Gastroesophageal sphincter (tissue), 4 donors: Measurements from ENCODE around the gene SCN1B. TPM values are rescaled to one million over a fixed set of nuclear protein-coding genes. Genes with fewer than 3 reads are reported as not detected.

Source experiments
- ATAC-seq: fragments of 150-250 bp; one replicate; pipeline ENCODE4 v1.9.1; 2016; ENCODE audit warnings: mild to moderate bottlenecking, moderate library complexity
- H3K27ac ChIP-seq, 4 donors: fragments of 200-600 bp; sonication (generic) in 3 of 4; 1 replicate in 3 of 4; 2 replicates in 1 of 4; pipeline ENCODE4 v1.5.1; 2016 to 2019
- H3K27me3 ChIP-seq: fragments of 200-600 bp; sonication (generic); one replicate; pipeline ENCODE4 v1.5.1; 2019
- H3K36me3 ChIP-seq, 2 donors: fragments of 200-600 bp; sonication (generic); one replicate each; pipeline ENCODE4 v1.5.1; 2019; ENCODE audit warnings: control low read depth in 1 of 2
- H3K4me1 ChIP-seq, 3 donors: fragments of 200-600 bp; sonication (generic); 1 replicate in 2 of 3; 2 replicates in 1 of 3; pipeline ENCODE4 v1.5.1; 2016 to 2019; ENCODE audit warnings: control low read depth in 2 of 3
- H3K4me3 ChIP-seq, 2 donors: fragments of 200-600 bp; sonication (generic); one replicate each; pipeline ENCODE4 v1.5.1; 2019; ENCODE audit warnings: mild to moderate bottlenecking in 1 of 2, moderate library complexity in 1 of 2
- H3K9me3 ChIP-seq, 3 donors: fragments of 200-600 bp; sonication (generic); one replicate each; pipeline ENCODE4 v1.5.1; 2017 to 2019; ENCODE audit warnings: control low read depth in 2 of 3
- CTCF ChIP-seq, 4 experiments: fragments of 200-600 bp in 2 of 4; fragments of 450-650 bp in 2 of 4; sonication (generic) in 1 of 4; IDR thresholded peaks; one replicate each; pipeline ENCODE4 v1.5.1; 2017 to 2019; ENCODE audit warnings: antibody characterized with exemption in 4 of 4, mild to moderate bottlenecking in 2 of 4, moderate library complexity in 2 of 4
- EP300 ChIP-seq: sonication (generic); formaldehyde crosslinking; IDR thresholded peaks from one replicate; pipeline ENCODE4 v1.6.1; 2017; ENCODE audit warnings: antibody characterized with exemption, mild to moderate bottlenecking
- POLR2A ChIP-seq, 2 donors: fragments of 450-650 bp; IDR thresholded peaks; one replicate each; pipeline ENCODE4 v1.6.1; 2017; ENCODE audit warnings: antibody characterized with exemption in 2 of 2, mild to moderate bottlenecking in 2 of 2, moderate library complexity in 1 of 2
- POLR2AphosphoS5 ChIP-seq: sonication (generic); formaldehyde crosslinking; IDR thresholded peaks from one replicate; pipeline ENCODE4 v1.6.1; 2017; ENCODE audit warnings: antibody characterized with exemption
- WGBS, 2 donors: methylation state at CpG; one replicate each; pipeline ENCODE4 v1.1.5; 2018; ENCODE audit warnings: low coverage in 1 of 2; 5-methylcytosine and 5-hydroxymethylcytosine counted together
- total RNA-seq, 4 donors: library from RNA; depleted of rRNA; stranded (reverse); fragments of >200 nt; gene quantifications; one replicate each; pipeline ENCODE4 v1.1.0, GENCODE V29; 2016

The SCN1B gene
- total RNA-seq, 4 donors from 2014 or later = 5.3 to 13.2 (median 9.5) TPM

- TF ChIP-seq CTCF (IDR thresholded peaks at IDR 0.05) (no peak), POLR2AphosphoS5 (no peak), POLR2A (IDR thresholded peaks at IDR 0.05) (no peak), EP300 (no peak)
- H3K27ac ChIP-seq = no peak overlapping the region
- H3K27me3 ChIP-seq = no peaks in the 10 kb centered on the region
- 83% methylated on average over 1 of the region's 4 CpGs; no CpG with 5 or more reads in 1 of the 2 donors for WGBS, 2 donors
- ATAC-seq = no peak
- H3K9me3 ChIP-seq = no peaks in the 10 kb centered on the region
- H3K4me3 ChIP-seq = no peak overlapping the region
- peaks cover 0 to 98% of the 10 kb centered on the region in 2 donors for H3K36me3 ChIP-seq
- peaks cover 0 to 14% (median 0%) of the 10 kb centered on the region in 3 donors for H3K4me1 ChIP-seq
Observed at GRCh38 chr19:35018379-35018778, 11.9 kb upstream of the SCN1B start.

GRCh38 chr19:35019144-35019543 is 11.1 kb upstream of the SCN1B start:
- WGBS, 2 donors = no CpG with 5 or more reads among the region's 22 CpGs
- TF ChIP-seq EP300 = no peak
- TF ChIP-seq POLR2A (IDR thresholded peaks at IDR 0.05) = no peak
- TF ChIP-seq POLR2AphosphoS5 = no peak
- TF ChIP-seq CTCF (IDR thresholded peaks at IDR 0.05) = no peak
- Histone ChIP-seq H3K4me3 (no peak overlapping the region), H3K27ac (no peak overlapping the region), H3K4me1 (peaks cover 0 to 7% (median 0%) of the 10 kb centered on the region in 3 donors), H3K36me3 (peaks cover 0 to 100% of the 10 kb centered on the region in 2 donors), H3K27me3 (no peaks in the 10 kb centered on the region), H3K9me3 (no peaks in the 10 kb centered on the region)
- no peak for ATAC-seq

GRCh38 chr19:35021016-35021415 is 9.3 kb upstream of the SCN1B start:
- peaks cover 0 to 100% of the 10 kb centered on the region in 2 donors for H3K36me3 ChIP-seq
- TF ChIP-seq POLR2A (IDR thresholded peaks at IDR 0.05) = no peak
- no peak for TF ChIP-seq CTCF (IDR thresholded peaks at IDR 0.05)
- TF ChIP-seq EP300 = no peak
- TF ChIP-seq POLR2AphosphoS5 = no peak
- H3K9me3 ChIP-seq = no peaks in the 10 kb centered on the region
- ATAC-seq = no peak
- no peak overlapping the region for H3K27ac ChIP-seq
- H3K4me1 ChIP-seq = no peaks in the 10 kb centered on the region
- H3K4me3 ChIP-seq = no peak overlapping the region
- no peaks in the 10 kb centered on the region for H3K27me3 ChIP-seq
- WGBS, 2 donors = 83 to 94% methylated on average over 3 to 4 of the region's 10 CpGs

GRCh38 chr19:35021596-35021995 is 8.7 kb upstream of the SCN1B start:
- H3K27me3 ChIP-seq = no peaks in the 10 kb centered on the region
- no peaks in the 10 kb centered on the region for H3K9me3 ChIP-seq
- H3K4me1 ChIP-seq = no peaks in the 10 kb centered on the region
- no peak overlapping the region for H3K4me3 ChIP-seq
- no peak for ATAC-seq
- H3K27ac ChIP-seq = no peak overlapping the region
- H3K36me3 ChIP-seq = peaks cover 0 to 100% of the 10 kb centered on the region in 2 donors
- WGBS, 2 donors = 95 to 100% methylated on average over 1 to 4 of the region's 25 CpGs
- TF ChIP-seq EP300 = no peak
- TF ChIP-seq POLR2AphosphoS5 = no peak
- TF ChIP-seq CTCF (IDR thresholded peaks at IDR 0.05) = no peak
- no peak for TF ChIP-seq POLR2A (IDR thresholded peaks at IDR 0.05)

GRCh38 chr19:35022460-35022859 is 7.8 kb upstream of the SCN1B start:
- Histone ChIP-seq H3K4me3 (no peak overlapping the region), H3K4me1 (no peaks in the 10 kb centered on the region), H3K36me3 (peaks cover 0 to 100% of the 10 kb centered on the region in 2 donors), H3K27me3 (no peaks in the 10 kb centered on the region), H3K9me3 (no peaks in the 10 kb centered on the region), H3K27ac (no peak overlapping the region)
- no peak for ATAC-seq
- no peak for TF ChIP-seq EP300
- no peak for TF ChIP-seq POLR2AphosphoS5
- no peak for TF ChIP-seq POLR2A (IDR thresholded peaks at IDR 0.05)
- no peak for TF ChIP-seq CTCF (IDR thresholded peaks at IDR 0.05)
- WGBS, 2 donors = 82% methylated on average over 4 of the region's 14 CpGs; no CpG with 5 or more reads in 1 of the 2 donors
